G401.6 (cell line): ENCODE results near the gene DCUN1D3.
A peak's percentile ranks its signal among the peaks of the same experiment; 100 is the strongest.

ENCODE experiments used
- FAIRE-seq: peaks from 2 replicates; lab custom pipeline; 2012; peaks lifted over from hg19 to GRCh38; lab: Jason Lieb, UNC

The DCUN1D3 gene

DNA sequence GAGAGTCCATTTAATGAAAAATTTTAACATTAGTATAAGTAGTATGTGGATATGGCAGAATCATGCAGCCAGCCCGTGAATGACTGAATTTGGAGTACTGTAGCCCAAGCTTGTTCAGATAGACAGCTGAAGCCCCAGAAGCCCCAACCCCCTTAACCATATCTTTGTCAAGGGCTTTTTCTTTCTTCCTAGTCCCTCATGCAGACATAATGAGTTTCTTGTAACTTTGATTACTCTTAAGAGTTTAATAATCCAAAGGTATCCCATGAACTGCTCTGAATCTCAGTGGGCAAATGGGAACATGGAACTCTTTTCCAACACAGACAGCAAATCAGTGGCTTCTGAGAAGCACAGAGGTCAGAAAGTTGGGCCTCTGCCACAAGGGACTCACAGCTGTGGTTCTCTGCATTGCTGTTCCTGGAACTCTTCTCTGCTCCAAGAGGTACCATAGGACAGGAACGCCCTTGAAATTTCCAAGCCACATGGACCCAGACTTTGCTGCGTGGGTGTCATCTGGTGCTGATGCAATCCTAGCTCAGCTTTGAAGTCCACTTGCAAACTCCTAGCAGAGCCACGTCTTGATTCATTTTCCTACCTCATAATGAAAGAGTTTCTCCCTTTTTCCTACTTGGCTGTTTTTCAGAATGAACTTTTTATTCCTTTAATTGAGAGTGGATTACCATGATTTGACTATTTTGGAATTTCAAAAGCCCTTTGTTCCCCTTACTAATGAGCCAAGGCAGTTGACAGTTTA lies 18.5 kb upstream of the DCUN1D3 start:
- FAIRE-seq, result no peak

DNA sequence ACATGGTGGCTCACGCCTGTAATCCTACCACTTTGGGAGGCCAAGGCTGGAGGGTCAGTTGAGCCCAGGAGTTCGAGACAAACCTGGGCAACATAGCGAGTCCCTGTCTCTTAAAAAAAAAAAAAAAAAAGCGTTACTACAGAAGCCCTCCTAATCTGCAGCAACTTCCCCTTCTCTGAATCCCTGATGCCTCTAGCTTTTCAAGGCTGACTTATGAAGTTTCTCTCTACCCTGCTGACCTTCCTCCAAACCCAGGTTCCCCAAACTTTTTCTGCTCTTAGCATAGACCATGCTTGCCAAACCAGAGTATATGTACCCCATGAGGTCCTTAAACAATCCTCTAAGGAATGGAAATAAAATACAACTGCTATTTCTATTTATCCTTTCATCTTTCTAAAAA lies 16.8 kb upstream of the DCUN1D3 start:
- no peak for FAIRE-seq

DNA sequence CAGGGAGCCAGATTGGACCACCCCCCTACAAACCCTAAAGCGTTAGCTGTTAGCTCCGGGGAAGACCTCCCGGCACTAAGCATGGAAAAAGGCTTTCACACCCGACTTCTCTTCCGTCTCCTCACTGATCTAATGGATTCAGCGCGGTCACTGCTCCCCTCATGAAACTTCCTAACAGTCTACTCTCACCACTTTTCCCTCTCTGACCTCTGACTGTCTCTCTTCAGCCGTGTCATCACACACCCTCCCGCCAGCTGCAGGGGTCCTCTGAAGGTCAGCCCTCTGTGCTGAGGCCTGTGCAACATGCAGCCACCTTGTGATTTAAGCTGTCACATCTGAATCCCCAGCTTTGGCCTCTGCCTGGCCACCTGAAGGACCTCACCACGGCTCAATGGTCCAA lies 16.1 kb upstream of the DCUN1D3 start:
- FAIRE-seq, result no peak

DNA sequence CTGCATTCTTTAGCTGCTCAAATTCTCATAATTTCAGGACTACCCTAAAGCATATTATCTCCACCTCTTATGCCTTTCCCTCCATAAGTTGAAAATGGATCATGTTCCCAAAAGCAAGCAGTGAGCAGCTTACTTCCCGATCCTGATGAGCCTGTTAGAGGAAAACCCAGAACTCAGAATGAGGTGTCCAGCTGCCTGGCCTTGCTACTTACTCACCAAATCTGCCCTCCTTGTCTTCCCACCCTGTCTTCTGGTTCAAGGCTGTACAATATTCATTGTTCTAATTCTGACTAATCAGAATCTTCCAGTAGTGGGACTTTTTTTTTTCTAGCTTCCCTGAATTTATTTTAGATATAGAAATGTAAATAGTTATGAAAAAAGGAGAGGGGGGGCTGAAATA lies 11.2 kb upstream of the DCUN1D3 start:
- FAIRE-seq, result no peak

DNA sequence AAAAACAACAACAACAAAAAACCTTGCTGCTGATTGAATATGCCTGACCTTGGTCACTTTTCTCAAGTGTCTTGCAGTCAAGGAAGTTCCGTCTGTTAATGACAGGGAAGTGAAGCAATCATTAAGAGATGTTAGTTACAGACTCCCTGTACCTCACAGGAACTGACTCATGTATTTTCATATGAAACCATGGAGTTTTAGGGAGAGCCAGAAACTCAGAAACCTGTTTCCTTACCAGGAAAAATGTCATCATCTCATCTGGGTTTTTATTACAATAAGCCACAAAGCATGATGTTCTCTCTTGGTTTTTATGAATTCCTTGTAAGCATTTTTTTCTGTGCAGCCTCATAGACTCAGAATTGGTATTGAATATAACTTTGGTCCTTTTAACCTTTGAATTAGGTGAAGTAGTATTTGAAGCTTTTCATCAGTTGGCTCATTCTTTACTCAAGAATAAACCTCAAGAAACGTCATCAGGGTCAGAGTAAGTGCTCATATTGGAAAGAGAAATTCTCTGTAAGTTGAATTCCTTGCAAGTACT lies 10.7 kb upstream of the DCUN1D3 start:
- no peak for FAIRE-seq

DNA sequence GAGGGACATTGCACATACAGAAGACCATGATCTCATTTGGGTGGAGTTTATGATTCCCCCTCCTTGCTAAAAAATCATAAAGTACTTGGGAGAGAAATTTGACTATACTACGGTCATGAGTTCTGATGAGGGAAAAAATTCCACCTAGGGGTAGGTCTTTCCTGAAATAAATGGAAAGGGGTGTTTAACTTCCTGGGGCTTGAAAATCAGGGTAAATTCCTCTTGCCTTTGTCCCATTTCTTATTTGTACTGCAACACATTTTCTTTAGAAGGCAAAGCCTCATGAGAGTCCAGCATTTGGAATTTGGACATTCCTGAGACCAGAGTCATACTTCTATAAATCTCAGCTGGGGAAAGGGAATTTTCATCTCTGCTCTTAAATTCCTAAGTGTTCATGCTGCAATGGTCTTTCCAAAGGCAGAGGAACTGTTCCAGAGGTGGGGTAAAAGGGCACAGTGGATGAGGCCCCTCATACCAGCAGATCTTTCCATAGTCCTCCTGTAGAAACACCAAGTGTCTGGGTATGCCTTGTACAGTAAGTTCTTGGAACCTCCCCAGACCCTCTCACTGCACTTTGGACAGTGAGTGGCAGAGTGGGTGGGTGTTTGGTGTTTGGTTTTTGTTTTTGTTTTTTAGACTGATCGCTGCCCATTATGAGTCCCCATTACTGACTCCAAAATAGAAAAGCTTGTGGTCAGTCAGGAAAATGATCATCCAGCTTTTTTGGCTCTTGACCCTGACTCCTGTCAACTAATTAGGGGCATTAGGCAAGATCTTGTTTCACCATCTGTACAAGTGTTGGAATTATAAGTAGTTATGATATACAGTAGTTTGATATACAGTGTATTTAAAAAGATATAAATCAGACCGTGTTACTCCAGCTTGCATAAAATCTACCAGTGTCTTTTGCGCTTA lies 6.4 kb upstream of the DCUN1D3 start:
- peak; percentile 85 for FAIRE-seq

DNA sequence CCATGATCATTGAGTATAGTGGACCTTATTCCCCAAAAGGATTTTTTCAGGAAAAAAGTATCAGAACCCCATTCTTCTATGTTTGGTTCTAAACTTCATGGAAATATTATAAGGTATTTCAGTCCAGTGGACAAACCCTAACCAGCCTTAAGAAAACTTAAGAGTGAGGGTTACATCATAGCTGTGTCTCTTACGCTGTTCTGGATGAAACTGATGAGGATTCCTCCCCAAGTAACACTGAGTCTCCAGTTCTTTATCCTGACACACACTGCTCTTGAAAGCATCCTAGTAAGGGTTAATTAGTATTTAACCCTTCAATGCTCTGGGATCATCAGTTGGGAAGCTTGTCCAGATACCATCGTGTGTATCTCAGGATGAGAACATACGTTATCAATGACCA lies 5.4 kb upstream of the DCUN1D3 start:
- no peak for FAIRE-seq

DNA sequence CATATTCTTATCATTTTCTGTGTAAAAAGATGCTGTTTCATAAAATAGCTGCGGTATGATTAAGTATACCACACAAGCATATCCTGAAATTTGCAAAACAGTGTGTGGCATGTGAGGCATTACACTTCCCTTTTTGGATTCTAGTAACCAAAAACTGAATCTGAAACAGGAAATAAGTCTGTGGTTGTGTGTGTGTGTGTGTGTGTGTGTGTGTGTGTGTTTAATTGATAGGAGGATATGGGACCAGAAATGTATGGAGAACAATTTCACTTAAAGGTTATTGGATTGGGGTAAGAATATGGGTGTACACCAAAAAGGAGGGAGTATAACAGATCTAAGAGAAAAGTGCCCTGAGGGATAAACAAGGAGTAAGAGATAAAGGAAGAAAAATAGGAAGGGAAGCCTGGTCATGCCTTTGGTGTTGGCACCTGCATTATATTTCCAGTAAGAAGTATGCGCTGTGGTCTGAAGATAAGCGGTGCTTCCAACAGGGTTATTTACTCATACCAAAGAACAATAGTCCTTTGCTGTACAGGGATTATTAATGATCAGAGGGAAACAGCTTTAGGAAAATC lies 4.4 kb upstream of the DCUN1D3 start:
- no peak for FAIRE-seq

DNA sequence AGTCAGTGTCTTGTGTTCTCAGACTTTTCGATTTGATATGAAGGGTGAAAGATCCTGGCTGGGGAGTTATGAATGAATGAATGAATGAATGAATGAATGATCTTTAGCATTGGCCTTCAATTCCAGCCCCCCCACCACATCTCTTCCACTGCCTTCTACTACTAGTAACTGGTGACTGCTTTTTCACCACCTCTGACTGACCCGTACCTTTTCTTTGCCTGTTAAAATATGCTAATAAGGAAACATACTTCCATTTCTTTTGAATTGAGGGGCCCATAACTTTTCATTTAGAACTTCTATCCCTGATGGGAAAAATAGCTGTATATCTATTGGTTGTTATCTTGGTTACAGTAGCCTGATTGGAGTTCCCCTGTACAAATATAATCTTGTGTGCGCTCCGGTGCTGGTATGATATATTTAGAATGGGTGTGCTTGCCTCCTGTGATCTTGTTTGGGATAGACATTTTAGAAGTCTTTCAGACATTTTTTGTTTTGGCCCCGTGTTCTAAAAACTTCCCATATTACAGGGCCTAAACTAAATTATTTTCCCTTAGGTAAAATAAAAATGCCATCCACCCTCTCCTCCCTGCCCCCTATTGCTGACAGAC lies 3.8 kb upstream of the DCUN1D3 start:
- no peak for FAIRE-seq

DNA sequence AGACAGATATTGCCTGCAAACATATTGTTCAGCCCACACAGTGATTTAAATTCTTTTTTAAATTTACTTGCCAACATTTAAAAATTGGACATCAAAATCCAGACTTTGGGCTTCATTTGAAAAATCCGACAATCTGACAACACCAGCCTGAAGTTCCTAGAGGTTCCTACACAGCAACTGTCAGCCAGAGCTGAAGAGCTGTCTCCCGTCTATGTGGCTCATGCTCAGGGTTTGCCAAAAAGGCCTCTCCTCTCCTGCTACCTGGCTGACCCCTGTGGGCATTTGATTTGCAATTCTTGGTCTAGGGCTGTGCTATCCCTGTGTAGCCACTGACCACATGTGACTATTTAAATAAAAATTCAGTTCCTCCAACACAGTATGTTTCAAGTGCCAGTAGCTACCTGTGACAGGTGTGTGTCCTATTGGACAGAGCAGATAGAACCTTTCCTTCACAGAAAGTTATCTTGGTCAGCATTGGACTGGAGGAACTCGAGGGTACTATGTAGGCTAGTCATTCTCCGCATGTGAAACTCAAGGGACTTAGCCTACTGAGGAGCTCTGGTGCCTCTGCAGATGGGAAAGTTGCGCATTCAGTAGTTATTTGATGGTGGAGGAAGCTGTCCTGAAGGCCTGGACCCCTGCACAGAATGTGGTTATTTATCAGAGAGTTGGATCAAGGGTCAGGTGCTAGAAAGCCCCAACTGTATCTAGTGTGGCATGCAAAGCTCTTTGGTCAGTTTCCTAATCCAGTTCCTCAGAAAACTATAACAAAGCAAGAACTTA lies 3.1 kb upstream of the DCUN1D3 start:
- FAIRE-seq, result no peak

DNA sequence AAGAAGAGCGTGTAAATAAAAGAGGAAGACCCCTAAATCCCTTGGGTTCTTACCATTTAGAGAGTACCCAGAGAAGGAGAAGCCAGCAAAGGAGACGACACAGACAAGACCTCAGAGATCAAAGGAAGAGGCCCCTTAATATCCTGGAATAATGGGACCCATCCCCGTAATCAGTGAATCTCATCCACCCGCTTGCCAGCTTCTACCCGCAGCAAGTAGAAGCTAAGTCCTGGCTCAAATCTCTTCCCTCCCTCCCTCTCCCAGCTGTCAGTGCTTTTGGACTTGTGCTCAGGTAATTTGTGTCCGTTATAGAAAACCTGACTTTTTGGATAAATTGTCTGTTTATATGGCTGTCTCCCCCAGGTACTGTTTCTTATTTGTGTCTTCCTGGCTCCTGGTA lies 2.3 kb upstream of the DCUN1D3 start:
- FAIRE-seq, result no peak

DNA sequence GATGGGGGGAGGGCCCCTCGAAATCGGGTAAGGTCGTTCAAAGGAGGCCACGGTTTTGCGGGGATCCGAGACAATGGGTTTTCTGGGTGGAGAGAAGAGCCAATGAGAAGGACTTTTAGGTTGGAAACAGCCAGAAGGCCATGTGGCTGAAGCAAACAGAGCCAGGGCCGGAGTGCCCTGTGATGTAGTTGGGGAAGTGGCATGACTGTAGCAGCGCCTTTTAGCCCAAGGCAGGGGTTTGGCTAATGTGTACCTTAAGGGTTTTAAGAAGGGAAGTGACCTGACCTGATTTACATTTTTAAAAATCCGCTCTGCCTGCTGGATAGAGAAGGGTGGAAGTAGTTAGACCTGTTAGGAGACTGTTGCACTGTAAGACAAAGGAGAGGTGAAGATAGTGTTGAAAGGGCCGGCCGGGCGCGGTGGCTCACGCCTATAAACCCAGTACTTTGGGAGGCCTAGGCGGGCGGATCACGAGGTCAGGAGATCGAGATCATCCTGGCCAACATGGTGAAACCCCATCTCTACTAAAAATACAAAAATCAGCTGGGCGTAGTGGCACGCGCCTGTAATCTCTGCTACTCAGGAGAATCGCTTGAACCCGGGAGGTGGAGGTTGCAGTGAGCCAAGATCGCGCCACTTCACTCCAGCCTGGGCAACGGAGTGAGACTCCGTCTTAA lies 1.4 kb upstream of the DCUN1D3 start:
- no peak for FAIRE-seq

DNA sequence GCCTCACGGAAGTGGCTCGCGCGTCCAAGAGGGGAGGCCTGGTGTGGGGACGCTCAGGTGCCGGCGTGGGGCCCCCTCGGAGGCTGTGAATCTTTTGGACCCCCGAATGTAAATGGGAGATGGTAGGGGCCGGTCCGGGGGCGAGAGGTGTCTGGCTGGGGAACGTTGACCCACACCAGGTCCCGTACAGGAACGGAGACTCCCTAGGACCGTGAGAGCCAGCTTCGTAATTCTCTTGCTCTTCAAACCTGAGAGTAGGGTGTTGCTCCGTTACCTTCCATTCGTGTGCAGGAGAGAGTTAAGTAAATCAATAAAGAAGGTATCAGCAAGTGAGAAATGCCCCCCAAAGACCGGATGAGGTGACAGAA lies 894 bp upstream of the DCUN1D3 start:
- no peak for FAIRE-seq

DNA sequence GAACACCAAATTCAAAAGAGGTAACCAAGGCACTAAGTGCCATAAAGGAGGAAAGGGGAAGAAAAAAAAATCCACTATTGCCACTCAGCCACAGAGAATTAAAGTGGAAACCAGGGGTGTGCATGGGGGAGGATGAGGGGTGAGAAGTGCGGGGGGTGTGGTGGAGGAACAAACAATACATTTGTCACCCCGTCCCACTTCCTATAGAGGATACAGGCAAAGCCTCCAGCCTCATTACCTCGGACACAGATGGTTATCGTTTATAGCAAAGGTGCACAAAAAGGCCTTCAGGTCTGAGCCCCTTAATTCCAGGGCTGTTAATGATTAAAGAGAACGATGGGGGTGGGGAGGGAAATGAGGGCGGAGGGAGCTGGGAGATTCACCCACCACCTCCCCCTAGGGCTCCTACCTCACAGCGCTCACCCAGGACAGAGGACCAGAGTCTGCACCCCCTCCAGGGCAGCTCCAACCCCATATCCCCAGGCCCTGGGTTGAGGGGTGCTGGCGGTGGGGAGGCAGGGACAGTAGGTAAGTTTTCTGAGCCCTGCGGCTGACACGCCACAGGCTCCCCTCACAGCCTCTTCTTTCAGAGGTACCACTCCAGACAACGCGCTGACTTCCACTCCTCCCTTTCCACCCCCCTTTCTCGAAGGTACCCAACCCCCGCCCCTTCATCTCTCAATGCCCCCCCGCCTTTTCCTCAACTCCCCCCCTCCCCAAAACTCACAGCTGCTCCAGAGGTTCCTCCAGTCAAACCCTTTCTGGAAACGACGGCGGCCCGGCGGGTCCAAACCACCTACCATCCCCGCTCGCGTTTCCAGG lies 470 bp downstream of the DCUN1D3 start:
- no peak for FAIRE-seq

DNA sequence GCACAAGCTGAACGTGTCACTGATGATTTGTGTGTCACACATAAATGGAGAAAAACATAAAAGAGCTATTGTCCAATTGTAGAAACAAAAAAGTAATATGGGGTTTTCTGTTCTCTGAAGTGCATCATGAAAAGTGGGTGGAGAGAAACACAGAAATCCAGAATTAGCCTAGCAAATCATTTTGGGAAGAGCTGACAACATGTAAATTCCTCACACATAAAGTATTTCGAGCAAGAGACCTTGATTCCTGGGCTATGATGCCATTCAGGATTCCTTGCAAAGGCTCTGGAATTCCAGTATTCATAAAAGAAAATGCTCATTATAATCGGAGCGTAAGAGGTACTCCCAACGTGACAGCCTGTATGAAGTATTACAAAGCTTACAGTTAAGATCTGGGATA lies 1.1 kb downstream of the DCUN1D3 start:
- FAIRE-seq, result no peak

DNA sequence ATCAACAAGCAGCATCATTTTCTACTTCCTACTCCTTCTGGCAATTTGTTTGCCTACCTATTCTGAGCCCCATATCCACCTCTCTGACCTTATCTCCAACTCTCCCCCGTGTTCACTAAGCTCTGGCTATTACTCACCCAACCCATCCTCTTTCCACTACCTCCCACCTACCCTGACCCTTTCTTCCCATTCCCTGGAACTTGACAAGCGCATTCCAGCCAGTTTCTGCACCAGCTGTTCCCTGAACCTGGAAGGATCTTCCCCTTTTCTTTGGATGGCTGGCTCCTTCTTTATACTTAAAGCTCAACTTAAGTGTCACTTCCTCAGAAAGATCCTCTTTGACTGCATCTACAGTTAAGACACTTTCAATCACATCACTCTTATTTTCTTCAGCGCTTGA lies 2.2 kb downstream of the DCUN1D3 start:
- no peak for FAIRE-seq

DNA sequence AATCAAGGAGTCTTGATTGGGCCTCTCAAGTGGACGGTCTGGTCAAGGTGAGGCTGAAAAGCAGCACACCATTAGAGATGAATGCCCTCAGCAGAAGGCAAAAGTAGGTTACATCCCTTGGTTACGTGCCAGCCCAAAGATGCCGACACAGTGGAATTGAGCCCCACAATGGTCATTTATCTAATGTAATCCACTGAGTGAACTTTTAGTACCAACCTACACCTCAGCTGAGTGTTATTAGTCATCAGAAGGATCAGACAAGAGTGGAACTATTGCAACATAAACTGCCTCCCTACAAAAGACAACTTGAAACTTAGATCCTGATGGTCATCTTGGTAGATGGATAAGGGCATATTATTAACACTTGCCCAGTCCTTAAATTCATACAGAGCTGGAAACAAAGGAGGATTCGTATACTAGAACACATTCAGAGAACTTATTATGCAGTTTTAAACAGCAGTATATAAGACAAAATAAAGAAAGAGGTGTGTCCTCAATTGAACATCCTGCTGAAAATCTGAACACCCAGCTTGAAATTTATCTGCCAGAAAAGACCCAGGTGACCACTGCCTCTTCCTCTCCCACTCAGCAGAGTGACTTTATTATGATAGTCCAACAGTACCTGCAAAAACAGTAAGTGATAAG lies 2.8 kb downstream of the DCUN1D3 start:
- no peak for FAIRE-seq

DNA sequence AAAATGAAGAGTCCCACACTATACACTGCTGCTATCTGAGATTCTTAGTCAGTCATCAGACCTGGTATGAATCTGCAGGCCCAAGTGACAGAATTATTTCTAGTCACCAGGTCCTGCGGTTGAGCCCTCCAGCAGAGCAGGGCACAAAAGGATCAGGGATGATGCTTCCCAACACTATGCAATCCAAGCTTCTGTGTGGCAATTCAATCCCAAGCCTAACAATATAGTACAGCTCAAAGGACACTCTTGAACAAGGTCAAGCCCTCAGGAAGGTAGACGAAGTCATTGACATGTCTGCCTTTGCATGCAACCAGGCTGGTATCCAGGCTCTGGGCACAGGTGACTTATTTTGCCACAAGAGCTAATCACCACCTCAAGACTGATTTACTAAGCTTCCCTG lies 5.8 kb downstream of the DCUN1D3 start:
- no peak for FAIRE-seq

DNA sequence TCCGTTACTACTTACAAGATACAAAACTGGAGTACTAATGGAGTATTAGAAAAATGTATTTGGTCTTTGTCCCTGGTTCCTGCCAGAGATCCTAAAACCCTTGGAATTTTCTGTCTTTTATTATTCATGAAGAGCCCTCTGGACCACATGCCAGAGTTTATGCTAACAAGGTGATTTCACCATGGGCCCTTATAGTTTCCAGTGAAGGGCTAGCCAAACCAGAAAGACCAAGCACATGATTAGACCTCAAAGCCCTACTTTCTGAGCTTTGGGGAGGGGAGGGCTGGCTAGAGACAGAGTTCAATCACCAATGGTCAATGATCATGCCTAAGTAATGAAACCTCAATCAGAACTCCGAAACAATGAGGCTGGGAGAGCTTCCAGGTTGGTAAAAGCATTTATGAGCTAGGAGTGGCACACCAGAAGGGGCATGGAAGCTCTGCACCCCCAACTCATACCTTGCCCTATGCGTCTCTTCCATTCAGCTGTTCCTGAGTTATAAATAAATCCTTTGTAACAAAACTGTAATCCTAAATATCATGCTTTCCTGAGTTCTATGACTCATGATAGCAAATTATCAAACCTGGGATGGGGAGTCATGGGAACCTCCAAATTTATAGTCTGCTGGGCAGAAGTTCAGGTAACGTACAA lies 10.4 kb downstream of the DCUN1D3 start:
- FAIRE-seq, result no peak
